ENCODE results near the gene UBE2E1.

DNA sequence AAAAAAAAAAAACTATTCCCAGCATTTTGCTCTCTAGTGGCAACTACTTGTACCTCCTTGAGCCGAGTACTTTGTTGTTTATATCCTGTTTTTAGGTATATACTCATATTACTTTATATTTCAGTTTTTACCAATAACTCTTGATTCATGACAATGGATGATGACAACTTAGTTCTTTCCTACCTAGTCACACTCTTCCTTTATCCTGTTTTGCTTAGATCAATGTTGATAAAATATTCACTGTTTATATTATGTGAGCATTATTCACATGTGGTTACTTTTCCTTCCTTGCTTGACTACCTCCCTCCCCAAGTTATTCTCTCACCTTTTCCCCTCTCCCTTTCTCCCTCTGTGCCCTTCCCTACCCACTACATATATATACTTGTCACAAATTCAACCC lies 57.3 kb downstream of the UBE2E1 start:
- TF ChIP-seq CTCF (IDR thresholded peaks at IDR 0.05) (no peak), POLR2AphosphoS5 (IDR thresholded peaks at IDR 0.05) (no peak), POLR2A (IDR thresholded peaks at IDR 0.05) (no peak)

Measured in gastroesophageal sphincter (tissue), 3 donors.